HG03342 (cell line): ENCODE results near the gene KTN1.

Experiments
- ATAC-seq: cut with Tn5 transposase; IDR thresholded peaks from one replicate; pipeline ENCODE4 v1.9.1; 2021; ENCODE audit warnings: mild to moderate bottlenecking, moderate library complexity; ENCODE audit not compliant: unreplicated experiment

KTN1 gene

DNA sequence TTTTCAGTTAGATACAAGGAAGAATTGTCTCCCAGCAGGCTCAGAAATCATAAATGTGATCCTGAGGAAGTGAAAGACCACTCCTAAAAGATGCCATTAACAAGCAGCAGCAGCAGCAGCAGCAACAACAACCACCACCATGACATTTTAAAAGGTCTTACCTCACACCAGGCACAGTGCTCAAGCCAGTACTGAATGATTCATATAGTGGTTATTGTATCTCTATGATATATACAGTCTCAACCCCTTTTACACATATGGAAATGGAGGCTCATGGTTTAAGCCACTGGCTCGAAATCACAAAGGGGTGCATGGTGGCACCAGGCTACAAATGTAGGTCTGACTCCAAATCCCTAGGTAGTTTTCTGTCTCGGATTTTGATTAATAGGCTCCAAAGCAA, 126.9 kb downstream of the KTN1 start:
- ATAC-seq: no peak

GRCh38 chr14:55707365-55707804, 127.4 kb downstream of the KTN1 start:
- ATAC-seq: no peak

GRCh38 chr14:55710506-55711041, 130.6 kb downstream of the KTN1 start:
- no peak for ATAC-seq

DNA sequence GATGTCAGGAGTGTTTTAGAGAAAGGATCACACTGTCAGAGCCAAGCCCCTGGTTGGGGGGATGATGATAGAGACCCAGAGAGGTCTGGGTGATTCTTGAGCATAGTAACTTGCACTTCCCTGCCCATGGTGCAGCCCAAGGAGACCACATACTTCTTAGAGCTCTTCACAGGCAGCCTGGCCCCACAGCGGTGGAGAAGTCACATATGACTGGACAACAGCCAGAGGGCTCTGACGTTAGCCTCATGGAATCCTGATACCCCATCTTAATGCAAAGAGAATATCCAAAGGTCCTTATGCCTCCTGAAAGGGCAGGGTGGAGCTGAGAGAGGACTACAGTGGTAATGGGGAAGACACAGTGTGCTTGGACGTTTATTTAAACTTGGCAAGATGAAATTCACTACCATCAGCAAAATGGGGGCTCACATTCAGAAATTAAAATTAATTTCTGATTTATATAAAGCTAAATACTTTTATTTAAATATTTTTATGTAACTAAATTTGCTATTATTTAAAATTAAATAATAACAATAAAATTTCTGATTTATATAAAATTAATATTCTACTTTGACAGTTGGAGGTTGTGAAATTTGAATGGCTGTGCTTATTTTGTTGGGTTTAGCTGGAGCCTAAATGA, 131.3 kb downstream of the KTN1 start:
- ATAC-seq: no peak

DNA sequence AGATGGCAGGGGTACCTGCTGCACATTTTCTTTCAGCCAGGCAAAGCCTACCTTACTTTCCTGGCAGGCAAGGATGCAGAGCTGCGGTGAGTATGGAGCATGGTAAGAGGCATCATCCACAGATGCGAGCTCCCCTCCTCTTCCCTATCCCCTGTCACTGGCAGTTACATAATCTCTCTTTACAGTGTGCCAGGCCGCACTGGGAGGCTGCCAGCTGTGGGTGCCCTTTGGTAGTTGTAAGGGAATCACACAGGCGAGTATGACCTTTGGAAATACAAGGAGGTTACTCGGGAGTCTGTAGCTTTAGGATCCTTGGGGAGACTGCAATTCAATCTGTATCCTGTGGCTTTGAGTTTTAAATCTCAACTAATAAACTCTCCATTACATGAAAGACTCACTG, 132.5 kb downstream of the KTN1 start:
- ATAC-seq: no peak

DNA sequence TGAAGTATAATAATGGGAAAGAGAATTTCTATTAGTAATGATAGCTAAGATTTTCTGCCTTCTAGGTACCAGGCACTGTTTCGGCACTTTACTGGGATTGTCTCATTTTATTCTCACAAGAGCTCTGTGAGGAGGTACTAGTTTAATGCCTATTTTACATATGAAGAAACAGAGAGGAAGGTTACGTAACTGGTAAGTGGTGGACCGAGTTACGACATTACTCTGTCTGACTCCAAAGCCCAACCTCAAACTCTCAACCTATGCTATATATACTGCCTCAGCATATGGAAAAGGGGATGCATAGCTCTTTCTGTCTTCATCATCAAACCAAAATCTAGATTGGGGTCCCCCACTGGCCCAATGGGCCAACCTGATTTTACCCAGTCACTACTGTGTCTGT, 133.5 kb downstream of the KTN1 start:
- ATAC-seq: no peak

DNA sequence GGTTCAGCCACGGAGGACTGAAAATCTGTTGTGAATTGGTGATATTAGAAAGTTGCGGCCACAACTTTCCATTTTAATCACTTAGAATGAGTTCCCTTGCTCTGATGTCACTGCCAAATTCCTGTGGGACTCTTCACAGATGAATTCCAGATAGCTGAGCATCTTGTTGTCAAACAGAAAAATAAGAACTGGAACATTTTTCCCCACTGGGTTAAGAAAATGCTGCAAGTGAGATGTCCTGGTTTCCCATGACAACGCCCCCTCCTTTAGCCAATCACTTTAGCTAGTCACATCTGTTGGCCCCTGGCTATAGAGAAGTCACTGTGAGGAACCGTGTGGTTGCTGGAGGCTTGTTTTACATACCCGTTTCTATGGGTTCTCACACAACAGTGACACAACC, 135.9 kb downstream of the KTN1 start:
- peak; percentile 77 for ATAC-seq

DNA sequence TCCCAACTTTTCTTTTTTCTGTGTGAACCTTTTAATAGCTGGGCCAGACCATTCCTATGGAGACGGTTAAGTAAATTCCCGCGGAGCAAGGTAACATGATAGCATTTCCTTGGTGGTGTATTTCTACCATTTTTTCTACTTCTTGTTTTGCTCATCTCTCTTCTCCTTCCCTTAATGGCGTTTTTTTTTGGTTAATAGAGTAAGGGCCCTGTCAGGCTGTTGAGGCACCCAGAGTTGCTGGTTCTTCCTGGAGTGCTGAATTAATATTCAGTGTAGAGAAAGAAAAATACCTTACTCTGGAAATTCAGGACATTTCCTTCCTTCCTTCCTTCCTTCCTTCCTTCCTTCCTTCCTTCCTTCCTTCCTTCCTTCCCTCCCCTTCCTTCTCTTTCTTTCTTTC, 137.6 kb downstream of the KTN1 start:
- no peak for ATAC-seq

- no peak for ATAC-seq
Observed at GRCh38 chr14:55718551-55718950, 138.5 kb downstream of the KTN1 start.

- no peak for ATAC-seq
Observed at GRCh38 chr14:55720796-55721195, 140.8 kb downstream of the KTN1 start.

DNA sequence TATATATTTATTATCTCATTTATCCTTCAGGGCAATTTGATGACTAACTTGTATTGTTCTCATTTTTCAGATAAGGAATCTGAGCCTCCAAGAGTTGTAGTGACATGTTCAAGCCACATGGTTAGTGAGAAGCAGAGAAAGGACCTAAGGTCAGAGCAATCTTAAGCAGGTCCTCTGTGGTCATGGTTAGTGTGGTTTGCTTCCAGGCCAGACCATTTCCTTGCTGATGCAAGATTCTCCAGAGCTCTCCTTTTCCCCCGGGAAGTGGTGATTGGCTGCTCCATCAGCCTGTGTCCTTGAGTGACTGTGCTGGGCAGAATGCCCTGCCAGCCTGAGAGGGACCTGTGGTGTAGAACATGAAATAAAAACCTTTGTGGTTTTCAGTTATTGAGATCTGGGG, 141.3 kb downstream of the KTN1 start:
- no peak for ATAC-seq

DNA sequence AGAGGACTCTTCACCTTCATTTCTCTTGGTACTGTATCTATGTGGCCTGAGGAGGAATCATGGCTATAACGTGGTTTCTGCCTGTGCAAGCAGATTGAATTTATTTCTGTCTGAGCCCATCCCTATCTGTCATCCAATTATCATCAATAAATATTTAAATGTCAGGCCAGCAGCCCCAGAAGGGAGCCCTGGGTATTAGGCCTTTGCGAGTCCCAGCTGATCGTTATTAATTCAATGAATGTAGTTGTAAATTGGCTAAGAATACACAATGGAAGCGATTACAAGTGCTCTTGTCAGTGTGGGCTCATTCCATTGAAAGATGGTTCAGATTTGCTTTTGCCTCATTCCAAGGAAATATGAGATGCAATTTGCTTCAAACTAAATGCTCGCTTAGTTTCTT, 142.0 kb downstream of the KTN1 start:
- ATAC-seq: no peak

- ATAC-seq: peak; percentile 43
Observed at GRCh38 chr14:55724736-55725135, 144.7 kb downstream of the KTN1 start.

GRCh38 chr14:55730592-55731310, 150.7 kb downstream of the KTN1 start:
- ATAC-seq: no peak

DNA sequence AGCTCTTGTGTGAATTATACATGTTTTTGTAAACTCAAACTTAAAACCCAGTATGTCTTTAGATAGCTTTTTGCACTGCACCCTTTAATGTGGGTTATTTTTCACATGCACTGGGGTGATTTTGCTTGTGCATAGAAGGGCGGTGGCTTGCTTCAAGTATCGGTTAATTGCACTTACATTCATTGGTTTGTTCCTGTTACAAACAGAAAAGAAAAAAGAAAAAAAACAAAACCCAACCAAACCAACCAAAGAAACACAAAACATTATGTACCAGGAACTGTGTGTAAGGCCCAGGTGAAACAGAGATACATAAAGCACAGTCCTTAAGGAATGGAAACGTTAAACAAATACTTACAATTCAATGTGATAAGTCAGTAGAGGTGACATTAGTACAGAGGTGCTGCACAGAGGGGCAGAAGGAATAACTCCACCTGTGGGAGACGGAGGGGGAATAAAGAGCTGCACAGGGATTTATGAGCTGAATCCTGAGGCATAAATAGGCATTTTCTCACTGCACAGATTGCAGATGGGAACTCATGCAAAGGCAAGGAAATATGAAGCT, 151.4 kb downstream of the KTN1 start:
- no peak for ATAC-seq

GRCh38 chr14:55731881-55732498, 152.0 kb downstream of the KTN1 start:
- no peak for ATAC-seq

GRCh38 chr14:55733599-55733998, 153.6 kb downstream of the KTN1 start:
- no peak for ATAC-seq
